ENCODE results near the gene BCAS3.

BCAS3 gene

GRCh38 chr17:61261001-61261637 is 583.5 kb downstream of the BCAS3 start:
- DNase-seq, result no peak
- in situ Hi-C loops (cut with MboI; ENCODE audit: low pct_unique_long_range_greater_than_20kb, low sequenced_read_pairs), result no loop called here

DNA sequence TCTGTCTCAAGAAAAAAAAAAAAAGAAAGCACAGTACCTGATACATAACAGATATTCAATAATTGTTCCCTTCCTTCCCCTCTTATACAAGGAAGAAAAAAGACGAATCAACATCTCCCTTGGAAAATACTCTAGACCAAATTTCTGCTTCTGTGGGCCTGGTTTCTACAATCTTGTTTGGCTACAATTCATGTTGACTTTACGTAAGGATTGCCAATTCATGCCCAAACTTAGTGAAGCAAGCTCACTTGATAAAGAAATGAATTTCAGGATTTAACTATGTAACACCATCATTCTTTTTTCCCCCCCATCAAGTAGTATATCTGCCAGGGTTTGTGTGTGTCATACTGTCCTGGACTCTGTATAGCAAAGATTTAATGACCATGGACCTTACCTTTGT is 587.7 kb downstream of the BCAS3 start:
- in situ Hi-C loops (cut with MboI; ENCODE audit: low pct_unique_long_range_greater_than_20kb, low sequenced_read_pairs), result no loop called here
- DNase-seq, result no peak

DNA sequence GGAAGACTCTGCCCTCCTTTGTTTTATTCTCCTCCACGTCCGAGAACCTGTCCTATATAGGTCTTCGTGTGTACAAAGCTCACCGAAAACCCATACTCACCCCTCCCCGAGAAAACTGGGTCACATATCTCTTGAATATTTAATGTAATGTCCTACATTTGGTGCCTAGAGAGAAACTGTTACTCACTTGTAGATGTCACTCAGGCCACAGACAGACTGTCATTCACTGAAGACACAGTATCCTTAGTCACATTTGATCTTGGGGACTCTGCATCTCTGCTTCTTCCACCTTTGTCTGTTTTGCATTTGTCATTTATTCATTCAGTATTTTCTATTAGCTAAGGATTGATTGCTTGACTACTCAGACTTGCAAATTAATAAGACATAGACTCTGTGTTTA is 590.2 kb downstream of the BCAS3 start:
- in situ Hi-C loops (cut with MboI; ENCODE audit: low pct_unique_long_range_greater_than_20kb, low sequenced_read_pairs), result no loop called here
- DNase-seq, result no peak

DNA sequence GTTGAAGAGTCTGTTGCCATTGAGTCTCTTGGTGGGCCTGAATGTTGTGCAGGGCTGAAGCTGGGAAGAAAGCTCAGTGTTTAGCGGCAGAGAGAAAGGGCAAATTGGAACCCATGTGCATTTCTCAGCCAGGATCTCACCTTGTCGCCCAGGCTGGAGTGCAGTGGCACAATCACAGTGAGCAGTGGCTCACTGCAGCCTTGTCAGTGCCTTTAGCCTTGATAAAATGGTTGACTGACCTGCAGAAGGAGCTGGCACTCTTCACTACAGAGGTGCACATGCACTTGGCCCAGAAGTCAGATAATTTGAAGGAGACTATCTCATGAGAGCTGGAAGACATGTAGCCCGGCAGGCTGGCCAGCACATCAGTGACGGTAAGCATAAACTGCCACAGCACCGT is 597.7 kb downstream of the BCAS3 start:
- in situ Hi-C loops (cut with MboI; ENCODE audit: low pct_unique_long_range_greater_than_20kb, low sequenced_read_pairs), result no loop called here
- no peak for DNase-seq

DNA sequence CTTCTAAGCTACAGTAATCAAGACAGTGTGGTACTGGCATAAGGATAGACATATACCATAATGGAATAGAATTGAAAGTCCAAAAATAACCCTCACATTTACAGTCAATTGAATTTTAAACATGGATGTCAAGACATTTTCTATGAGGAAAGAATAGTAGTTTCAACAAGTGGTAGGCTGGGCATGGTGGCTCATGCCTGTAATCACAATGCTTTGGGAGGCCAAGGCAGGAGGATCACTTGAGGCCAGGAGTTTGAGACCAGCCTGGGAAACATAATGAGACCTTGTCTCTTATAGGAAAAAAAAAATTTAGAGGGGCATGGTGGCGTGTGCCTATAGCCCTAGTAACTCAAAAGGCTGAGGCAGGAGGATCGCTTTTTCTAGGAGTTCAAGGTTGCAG is 599.2 kb downstream of the BCAS3 start:
- in situ Hi-C loops (cut with MboI; ENCODE audit: low pct_unique_long_range_greater_than_20kb, low sequenced_read_pairs), result no loop called here
- DNase-seq, result no peak

- no peak for DNase-seq
- in situ Hi-C loops (cut with MboI; ENCODE audit: low pct_unique_long_range_greater_than_20kb, low sequenced_read_pairs), result no loop called here
Observed at GRCh38 chr17:61279476-61280145, 602.0 kb downstream of the BCAS3 start.

- in situ Hi-C loops (cut with MboI; ENCODE audit: low pct_unique_long_range_greater_than_20kb, low sequenced_read_pairs), result no loop called here
Observed at GRCh38 chr17:61280338-61280737, 602.7 kb downstream of the BCAS3 start.

GRCh38 chr17:61280851-61281250 is 603.2 kb downstream of the BCAS3 start:
- in situ Hi-C loops (cut with MboI; ENCODE audit: low pct_unique_long_range_greater_than_20kb, low sequenced_read_pairs), result no loop called here
- DNase-seq, result no peak

More at GRCh38 chr17:61280338-61280737, 602.7 kb downstream of the BCAS3 start:
- no peak for DNase-seq

- in situ Hi-C loops (cut with MboI; ENCODE audit: low pct_unique_long_range_greater_than_20kb, low sequenced_read_pairs), result no loop called here
- DNase-seq, result no peak
Observed at GRCh38 chr17:61282377-61282776, 604.7 kb downstream of the BCAS3 start.

DNA sequence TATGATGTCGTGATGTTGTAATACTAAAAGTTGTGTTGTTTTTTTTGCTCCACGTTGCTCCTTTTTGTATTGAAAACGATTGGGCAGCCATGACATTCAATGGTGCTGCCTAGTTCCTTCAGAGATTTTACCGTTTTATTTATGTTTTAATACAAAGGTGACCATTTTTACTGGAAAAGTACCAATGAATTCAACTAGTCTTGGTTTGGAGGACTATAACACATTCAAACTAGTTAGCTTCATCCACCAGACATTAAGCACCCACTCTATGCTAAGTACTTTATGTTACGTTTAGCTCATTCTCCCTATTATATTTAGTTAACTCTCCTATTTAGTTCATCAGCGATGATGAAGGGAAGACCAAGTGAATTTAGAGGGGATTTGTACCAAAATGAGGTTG is 605.4 kb downstream of the BCAS3 start:
- in situ Hi-C loops (cut with MboI; ENCODE audit: low pct_unique_long_range_greater_than_20kb, low sequenced_read_pairs), result no loop called here
- DNase-seq, result no peak

DNA sequence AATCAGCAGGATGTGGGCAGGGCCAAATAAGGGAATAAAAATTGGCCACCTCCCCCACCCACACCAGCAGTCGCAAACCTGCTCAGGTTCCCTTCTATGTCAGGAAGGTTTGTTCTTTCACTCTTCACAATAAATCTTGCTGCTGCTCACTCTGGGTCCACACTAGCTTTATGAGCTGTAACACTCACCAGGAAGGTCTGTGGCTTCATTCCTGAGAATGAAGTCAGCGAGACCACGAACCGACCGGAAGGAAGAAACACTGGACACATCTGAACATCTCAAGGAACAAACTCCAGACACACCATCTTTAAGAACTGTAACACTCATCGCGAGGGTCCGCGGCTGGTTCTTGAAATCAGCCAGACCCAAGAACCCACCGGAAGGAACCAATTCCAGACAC is 606.5 kb downstream of the BCAS3 start:
- in situ Hi-C loops (cut with MboI; ENCODE audit: low pct_unique_long_range_greater_than_20kb, low sequenced_read_pairs), result no loop called here
- DNase-seq, result no peak

DNA sequence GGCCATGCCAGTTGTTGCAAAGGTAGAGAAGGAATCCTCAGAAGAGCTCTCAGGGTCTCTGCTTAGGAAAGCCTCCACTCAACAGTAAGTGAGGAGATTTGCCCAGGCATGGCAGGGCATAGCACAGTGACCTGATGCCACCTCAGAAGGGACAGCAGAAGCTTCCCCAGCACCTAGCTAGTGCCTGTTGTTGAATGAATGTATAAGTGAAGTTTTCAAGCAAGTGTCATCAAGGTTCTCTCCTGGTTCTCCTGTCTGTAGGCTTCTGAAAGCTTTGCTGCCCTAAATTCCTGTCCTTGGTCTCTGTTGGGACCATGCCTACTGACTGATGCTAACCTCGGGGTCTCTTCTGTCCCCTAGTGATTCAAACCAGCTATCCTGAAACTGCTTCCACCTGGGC is 607.1 kb downstream of the BCAS3 start:
- DNase-seq, result no peak
- in situ Hi-C loops (cut with MboI; ENCODE audit: low pct_unique_long_range_greater_than_20kb, low sequenced_read_pairs), result no loop called here

DNA sequence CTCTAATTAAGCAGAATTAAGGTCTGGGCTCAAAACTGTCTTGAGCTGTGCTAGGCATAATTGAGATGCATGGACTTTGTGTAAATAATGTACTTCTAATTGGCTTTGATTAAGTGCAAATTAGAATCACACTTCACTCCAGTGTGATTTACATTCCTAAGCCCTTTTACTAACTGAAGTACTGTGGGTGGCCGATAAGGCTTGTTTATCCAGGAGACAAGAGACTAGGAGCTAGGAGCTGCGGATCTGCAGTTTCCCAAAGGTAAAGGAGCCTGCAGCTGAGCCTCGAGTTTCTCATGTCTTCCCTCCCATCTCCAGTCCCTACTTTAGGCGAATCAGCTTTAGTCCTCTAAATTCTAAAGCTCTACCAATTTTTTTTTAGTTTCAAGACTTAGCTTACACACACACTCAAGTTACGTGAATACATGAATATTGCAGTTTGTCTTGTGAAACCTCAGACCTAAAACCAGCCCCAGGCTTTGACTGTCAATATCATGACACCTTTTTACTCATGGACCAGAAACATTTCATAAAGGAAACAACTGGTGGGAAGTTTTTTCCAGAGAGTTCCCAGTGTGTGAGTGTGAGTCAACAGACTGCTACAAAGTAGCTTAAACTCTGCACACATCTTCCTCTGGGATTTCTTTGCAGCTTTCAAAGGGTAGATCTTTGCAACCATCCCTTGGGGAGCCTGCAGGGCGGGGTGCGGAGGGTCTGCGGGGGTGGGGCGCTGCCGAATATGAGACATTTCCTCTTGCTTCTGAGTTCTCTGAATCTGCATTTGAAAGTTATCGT is 608.1 kb downstream of the BCAS3 start:
- no peak for DNase-seq
- in situ Hi-C loops (cut with MboI; ENCODE audit: low pct_unique_long_range_greater_than_20kb, low sequenced_read_pairs), result no loop called here

GRCh38 chr17:61286449-61286848 is 608.8 kb downstream of the BCAS3 start:
- in situ Hi-C loops (cut with MboI; ENCODE audit: low pct_unique_long_range_greater_than_20kb, low sequenced_read_pairs), result no loop called here
- no peak for DNase-seq

- no peak for DNase-seq
- in situ Hi-C loops (cut with MboI; ENCODE audit: low pct_unique_long_range_greater_than_20kb, low sequenced_read_pairs), result no loop called here
Observed at GRCh38 chr17:61289408-61290385, 612.0 kb downstream of the BCAS3 start.

DNA sequence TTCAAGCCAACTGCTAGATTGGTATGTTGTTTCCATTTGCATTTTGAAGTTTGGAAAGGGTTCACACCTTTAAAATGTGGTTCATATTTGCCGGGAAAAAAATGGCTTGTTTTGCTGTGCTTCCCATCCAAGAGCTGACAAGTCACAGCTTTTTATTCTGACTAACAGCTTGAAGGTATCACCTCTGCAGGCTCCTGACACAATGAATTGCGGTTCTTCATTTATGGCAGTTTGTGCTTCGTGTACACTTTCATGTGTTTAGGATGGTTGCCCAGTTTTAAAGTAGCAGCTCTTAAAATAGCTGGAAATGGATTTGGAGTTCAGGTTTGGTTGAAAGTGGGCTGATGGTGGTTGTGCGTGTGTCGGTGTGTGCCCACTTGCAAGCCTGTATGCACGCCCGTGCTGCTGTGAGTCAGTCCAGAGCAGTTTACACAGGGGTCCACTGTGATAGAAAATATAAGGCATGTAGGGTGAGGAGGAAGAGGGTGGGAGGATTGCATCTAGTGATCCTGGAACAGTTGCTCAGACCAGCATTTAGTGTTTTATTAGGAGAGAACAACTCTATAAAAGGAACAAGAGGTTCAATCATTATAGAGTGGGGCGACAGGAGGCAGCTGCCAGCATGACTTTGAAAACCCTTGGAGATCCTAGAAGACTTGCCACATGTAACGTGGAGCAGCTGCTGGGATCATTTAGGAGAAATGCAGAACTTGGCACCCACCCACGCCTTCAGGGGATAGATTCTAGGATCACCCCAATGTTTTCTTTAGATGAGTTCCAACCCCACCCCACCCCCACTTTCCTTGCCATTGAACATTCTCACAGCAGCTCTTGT is 614.0 kb downstream of the BCAS3 start:
- no peak for DNase-seq

GRCh38 chr17:61294286-61294685 is 616.6 kb downstream of the BCAS3 start:
- DNase-seq, result no peak
- in situ Hi-C loops (cut with MboI; ENCODE audit: low pct_unique_long_range_greater_than_20kb, low sequenced_read_pairs), result no loop called here

More for the DNA sequence above, 614.0 kb downstream of the BCAS3 start:
- in situ Hi-C loops (cut with MboI; ENCODE audit: low pct_unique_long_range_greater_than_20kb, low sequenced_read_pairs), result no loop called here

DNA sequence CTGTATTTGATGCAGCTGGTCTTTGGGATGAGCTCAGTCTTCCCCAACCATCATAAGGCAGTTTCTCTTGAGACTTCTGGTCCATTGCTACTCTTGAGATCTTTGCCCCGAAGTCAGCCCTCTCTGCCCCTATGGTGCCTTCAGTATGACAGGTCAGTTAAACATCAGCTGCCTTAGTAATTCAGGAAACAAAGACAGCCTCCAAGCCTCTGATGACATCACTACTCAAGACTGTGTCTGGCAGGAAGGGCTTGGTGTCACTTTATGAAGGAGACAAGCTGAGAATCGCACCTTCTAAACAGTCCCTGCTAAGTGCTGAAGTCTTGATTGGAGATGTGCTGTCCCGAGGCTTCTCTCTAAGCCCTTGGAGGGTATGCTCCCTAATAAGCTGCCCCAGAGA is 617.1 kb downstream of the BCAS3 start:
- in situ Hi-C loops (cut with MboI; ENCODE audit: low pct_unique_long_range_greater_than_20kb, low sequenced_read_pairs), result no loop called here
- no peak for DNase-seq
